HG02943 (cell line): ENCODE data around the gene TMPRSS2.

Experiments used
- ATAC-seq: cut with Tn5 transposase; IDR thresholded peaks from one replicate; pipeline ENCODE4 v1.9.1; 2021; ENCODE audit warnings: mild to moderate bottlenecking, low read depth, moderate library complexity; ENCODE audit not compliant: unreplicated experiment

TMPRSS2 gene

DNA sequence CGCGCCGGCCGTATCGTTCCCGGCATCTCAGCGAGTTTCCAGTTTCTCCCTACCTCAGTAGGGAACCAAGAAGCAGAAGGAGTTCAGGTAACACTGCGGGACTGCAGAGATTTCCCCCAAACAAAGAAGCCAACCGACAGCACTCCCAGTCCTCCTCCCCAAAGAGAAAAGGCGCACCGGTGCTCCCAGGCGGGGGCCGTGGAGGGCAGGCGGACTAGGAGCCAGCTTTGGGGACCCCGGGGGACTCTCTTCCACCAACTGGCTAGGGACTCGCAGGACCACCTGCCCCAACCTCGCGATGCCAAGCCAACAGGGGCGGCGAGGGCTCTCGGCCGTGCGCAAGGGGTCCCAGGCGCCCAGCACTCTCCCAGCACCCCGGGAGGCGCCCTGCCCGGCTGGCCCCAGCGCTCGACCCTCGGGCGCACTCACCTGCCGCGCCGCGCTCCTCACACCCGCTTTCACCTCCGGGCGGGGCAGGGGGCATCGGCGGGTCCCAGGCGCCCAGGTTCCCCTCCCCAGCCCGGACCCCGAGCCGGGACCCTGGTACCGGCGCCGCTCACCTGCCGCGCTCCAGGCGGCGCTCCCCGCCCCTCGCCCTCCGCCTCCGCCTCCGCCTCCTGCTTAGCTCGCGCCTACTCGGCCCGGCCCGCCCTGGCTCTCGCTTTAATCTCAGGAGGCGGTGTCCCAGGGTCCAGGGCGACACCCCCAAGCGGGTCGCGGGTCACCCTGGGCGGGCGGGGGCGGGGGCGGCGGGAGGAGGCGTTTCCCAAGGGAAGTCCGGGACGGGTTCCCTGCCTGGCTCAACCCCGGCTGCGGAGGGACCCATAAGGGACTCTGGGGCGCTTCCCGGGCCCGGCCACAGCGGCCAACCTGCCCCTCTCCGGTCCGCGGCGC is at the start of gene TMPRSS2:
TMPRSS2 (minus strand) TSS at position 638 of the 894 bp plus-strand sequence. CDS start 10,025 bp downstream, outside the sequence.
- no peak for ATAC-seq

DNA sequence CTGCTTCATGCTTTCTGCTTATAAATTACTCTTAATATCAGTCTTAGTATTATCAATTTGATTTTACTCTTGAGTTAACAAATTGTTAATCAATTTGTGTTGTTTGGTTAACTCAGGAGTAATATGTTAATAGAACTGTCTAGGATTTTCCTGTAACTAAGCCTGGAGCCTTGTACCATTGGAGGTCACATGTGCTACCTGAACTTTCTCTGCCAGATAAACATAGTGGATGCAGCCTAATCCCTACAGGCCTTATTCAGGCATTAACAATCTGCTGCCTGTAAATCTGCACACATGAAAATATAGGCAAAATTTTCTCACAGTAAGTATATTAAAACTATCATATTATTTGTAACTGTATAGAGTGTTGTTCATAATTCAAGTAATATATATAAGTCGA is 47.1 kb upstream of the TMPRSS2 start:
- no peak for ATAC-seq

DNA sequence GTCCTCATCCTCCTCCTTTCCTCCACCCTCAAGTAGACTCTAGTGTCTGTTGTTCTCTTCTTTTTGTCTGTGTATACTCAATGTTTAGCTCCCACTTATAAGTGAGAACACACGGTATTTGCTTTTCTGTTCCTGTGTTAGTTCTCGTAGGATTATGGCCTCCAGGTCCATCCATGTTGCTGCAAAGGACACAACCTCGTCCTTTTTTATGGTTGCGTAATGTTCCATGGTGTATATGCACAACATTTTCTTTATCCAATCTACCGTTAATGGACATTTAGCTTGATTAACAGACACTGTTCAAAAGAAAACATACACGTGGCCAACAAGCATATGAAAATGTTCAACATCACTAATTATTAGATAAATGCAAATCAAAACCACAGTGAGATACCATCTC is 44.3 kb upstream of the TMPRSS2 start:
- ATAC-seq: no peak

DNA sequence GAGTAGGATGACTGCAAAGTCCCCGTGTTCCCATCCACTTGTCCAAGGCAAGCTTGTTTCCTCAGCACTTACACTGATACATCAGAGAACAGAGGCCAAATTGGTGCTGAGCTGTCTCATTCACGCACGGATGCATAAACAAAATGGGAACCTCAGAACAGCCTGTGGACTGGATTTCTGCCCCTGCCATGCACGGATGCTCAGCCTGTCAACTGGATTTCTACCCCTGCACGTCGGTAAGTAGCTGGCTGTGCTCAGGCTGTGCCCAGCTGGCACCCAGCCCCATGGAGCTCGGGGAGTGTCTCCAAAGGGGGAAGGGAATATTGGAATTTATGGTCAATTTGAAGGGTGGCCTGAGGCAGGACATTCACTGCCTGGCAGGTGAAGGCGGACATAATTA is 40.8 kb upstream of the TMPRSS2 start:
- ATAC-seq: no peak

DNA sequence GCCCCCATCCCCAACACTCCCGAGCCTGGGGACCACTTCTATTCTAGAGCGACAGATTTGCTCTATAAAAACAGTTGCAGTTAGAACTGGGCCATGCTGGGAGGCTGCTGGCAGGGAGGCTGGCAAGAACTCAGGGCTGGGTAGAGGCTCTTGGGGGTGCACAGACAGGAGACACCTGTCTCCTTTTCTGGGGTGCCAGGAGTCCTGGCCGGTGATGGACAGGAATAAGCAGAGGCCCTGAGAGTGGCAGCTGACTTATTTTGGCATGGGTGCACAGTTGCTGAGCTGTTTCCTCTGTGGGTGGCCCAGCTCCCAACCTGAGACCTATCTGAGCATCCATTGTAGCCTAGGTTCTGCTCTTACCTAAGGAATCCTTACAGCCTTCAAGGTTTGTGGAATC is 39.2 kb upstream of the TMPRSS2 start:
- ATAC-seq: no peak

DNA sequence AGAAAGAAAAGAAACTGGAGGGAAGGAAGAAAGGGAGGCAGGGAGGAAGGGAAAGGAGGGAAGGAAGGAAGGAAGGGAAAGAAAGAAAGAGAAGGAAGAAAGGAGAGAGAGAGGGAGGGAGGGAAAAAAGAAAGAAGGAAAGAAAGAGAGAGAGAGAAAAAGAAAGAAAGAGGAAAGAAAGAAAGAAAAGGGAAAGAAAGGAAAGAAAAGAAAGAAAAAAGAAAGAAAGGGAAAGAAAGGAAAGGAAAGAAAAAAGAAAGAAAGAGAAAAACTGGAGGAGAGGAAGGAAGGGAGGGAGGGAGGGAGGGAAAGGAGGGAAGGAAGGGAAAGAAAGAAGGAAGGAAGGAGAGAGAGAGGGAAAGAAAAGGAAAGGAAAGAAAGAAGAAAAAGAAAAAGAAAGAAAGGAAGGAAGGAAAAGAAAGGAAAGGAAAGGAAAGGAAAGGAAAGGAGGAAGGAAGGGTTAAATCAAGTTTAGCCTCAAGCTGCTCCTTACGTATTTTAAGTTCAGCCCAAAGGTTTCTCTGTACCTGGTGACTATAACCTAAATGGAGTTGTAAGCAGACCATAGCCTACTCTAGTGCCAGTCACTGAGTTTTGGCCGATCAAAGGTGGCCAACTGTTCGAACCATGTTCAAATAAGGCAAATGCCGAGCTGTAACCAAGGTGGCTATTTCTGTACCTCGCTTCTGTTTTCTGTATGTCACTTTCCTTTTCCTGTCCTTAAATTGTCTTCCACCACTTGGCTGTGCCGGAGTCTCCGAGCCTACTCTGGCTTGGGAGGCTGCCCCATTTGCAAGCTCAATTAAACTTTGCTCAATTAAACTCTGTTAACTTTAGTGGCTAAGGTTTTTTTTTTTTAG is 37.8 kb upstream of the TMPRSS2 start:
- no peak for ATAC-seq

DNA sequence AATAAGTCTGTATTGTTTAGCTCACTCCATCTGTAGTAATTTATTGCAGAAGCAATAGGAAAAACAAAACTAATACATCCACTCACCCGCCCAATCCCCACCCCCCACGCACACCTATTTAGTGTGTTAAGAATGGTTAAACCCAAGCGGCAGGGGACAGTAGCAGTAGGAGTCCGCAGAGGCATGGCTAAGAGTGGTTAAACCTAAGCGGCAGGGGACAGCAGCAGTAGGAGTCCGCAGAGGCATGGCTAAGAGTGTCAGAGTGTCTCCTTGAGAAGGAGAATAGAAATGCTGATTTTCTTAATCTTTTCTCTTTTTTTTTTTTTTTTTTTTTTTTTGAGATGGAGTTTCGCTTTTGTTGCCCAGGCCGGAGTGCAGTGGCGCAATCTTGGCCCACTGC is 34.8 kb upstream of the TMPRSS2 start:
- ATAC-seq: no peak

DNA sequence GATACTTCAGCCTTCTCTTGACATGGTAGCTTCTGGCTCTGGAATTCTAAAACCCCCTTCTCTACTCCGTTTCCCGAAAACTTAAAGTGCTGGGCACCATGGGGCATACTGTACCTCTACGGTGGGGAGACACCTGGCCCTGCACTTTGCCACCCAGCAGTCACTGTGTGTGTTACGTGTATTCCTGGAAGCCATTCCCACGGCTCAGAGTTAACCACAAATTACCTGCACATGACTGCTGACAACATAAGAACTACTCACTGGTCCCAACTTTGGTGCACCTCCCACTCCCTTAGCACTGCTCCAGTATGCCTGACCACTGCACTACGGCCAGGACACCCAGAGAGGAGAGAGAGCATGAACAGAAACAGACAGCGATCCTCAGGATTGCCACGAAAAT is 29.4 kb upstream of the TMPRSS2 start:
- ATAC-seq: no peak

DNA sequence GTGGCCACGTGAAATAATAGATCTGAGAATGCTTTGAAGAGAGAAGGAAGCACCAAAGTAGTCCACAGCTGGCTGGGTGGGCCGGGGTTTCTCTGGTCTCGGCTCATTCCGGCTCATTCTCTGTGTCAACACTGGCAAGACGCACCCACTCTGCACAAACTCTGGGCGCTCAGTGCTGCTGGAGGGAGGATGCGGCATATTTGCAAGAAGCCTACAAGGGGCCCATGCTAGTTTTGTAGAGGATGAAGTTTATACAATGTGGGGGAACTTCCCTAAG is 28.8 kb upstream of the TMPRSS2 start:
- ATAC-seq: no peak

DNA sequence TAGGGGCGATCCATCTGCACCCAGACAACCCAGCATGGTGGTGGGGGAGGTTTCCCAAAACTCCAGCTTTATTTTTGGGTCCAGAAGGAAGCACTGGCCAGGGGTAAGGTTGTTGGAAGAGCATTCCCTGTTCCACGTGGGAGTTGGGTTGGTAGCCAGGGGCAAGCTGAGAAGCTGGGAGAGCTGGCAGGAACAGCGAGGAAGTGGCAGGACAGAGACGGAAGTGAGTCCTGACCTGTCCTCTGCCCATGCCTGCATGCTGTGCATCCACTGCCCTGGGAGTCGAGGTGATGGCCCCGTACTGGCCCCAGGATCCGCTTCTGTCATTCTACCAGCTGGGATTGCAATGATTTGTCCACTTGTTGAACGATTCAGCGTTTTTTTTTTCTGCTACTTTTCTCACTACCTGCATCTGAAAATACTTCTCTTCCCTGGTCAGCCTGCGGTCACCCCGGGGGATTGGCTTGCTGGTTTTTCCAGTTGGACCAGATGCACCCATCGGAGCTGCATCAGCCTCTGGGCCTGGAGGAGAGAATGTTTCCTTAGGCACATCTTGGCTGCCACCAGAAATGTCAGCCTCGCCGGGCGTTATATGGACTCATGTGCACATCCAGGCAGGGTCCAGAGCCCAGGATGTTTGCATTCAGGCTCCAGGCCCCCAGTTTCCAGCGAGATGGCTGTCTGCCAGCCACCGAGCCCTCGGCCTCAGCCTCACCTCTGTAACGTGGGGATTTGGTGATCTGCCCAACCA is 28.3 kb upstream of the TMPRSS2 start:
- no peak for ATAC-seq

DNA sequence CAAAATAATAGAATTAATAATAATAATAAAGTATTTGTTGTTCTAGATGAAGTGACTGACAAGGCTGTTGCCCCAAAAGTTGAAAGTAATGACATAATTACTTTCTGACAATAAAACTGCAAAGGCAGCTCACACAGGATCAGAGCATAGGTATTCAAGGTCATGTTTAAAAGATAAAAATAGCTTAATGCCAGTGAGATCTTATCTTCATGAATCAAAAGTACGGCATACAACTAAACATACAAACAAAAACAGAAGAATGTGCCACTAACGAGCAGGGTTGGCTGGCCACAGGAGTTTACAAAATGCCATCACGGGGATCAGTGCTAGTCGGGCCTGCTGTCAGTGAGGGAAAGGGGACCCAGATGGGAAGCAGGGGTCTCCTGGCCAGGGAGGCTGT is 22.4 kb upstream of the TMPRSS2 start:
- no peak for ATAC-seq

DNA sequence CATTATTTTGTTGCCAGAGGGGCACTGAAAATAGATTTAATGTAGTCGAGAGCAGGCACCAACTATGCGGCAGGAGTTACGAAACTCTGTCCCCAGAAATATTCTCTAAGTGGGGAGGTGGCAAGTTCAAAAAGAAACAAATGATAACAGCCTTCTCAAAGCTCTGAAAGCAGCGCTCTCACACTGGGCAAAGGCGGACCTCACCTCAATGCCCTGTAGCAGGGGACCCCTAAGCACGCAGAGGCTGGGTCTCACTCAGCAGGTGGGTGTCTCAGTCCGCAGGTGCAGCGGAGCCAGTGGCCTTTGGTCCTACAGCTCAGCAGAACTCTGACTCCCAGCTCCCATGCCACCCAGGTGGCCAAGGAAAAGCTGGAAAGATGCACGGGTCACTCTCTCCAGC is 21.8 kb upstream of the TMPRSS2 start:
- ATAC-seq: no peak

DNA sequence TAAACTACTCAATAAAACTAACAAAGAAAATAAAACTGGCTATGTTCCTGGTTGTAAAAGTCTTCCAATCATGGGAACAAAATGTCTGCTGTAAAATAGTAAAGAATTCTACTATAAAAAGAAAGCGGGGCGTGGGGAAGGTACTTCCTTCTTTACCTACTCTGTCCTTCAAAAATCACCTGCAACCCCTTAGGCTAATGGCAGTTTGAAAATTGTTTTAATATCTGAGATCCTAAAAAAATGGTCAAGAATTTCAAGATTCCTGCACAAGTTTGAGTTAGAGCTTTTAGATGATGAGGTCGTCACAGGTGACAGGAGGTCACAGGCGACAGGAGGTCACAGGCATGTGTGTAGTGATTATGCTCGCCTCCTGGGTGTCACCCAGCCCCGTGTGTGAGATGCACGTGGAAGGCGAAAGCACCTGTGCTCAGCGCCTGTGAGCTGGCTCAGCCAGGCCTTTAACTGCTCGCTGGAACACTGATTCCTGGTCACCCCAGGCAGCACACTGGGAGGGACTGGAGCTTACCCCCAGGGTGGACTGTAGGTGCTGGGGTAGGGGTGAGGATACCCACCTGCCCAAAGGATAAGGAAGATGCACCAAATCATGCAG is 18.6 kb upstream of the TMPRSS2 start:
- no peak for ATAC-seq

DNA sequence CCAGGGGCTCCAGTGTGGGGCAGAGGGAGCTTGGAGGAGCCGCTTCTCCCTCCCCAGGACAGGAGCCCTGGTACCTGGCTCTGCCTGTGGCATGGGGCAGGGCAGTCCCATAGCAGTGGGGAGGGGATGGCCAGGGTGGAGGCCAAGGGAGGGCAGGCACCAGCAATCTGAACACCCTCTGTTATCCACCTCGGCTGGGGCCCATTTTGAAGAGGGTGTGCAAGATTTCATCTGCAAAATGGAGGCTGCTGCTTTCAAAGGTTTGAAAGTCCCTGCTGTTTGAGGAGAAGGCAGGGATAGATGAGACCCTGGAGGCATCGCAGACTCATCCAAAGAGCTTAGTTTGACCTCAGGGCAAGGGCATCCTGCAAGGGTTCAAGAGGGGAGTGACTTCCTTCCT is 15.2 kb upstream of the TMPRSS2 start:
- ATAC-seq: no peak

DNA sequence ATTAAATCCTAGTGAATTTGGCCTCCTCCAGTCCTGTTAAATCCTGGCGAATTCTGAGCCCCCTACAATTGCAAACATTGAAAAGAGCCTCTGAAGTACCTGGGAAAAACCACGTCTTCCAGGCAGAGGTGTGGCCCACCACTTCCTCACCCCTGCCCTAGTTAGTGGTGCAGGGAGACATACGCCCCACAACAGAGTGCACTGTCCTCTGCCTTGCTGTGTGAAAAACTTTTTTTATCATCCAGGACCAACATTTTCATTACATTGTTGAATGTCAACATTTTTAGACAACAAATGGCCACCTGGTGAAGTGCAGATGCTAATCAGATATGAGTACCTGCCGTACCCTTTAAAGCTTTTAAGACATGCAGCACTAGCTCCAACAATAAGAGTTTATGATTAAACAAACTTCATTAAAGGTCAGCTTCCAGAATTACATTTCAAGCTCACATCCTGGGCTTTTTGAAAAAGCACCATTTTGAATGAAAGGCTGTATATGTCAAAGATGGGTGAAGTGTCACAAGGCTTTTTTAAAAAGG is 13.6 kb upstream of the TMPRSS2 start:
- no peak for ATAC-seq

DNA sequence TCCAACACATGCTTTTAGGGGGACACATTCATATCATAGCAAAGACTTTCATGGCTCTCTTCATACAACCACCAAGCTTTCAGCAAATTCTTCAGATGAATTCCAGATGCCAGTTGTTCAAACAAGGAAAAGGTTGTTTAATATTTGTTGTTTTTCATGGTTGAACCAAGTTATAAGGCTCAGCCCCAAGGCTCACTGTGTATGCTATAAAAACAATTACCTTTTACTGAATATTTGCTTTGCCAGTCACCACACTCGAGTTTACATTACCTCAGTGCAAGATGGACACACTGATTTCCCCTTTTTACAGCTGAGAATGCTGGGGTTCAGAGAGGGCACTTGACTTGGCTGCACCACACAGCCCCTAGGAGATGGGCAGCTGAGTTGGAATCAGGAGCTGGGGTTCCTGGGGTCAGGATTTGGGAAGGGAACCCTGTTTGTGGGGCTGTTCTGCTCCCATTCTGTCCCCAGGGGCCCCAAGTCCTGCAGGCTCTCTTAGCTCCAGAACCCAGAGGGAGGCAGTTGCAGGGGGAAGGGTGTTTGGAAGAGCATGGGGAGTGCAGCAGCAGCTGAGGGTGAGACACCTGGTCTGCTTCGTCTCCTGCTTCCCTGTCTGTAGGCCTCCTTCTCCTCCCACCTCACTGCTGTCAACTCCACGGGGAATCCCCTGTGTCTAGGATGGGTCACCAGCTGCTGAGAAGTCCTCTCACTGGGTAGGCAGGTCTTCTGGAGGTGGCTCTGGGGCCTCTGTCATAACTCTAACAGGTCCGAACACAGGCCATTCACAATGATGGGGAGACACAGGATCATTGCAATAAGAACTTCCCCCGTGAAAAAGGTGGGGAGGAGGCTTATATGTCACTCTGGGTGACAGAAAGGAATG is 12.8 kb upstream of the TMPRSS2 start:
- no peak for ATAC-seq

DNA sequence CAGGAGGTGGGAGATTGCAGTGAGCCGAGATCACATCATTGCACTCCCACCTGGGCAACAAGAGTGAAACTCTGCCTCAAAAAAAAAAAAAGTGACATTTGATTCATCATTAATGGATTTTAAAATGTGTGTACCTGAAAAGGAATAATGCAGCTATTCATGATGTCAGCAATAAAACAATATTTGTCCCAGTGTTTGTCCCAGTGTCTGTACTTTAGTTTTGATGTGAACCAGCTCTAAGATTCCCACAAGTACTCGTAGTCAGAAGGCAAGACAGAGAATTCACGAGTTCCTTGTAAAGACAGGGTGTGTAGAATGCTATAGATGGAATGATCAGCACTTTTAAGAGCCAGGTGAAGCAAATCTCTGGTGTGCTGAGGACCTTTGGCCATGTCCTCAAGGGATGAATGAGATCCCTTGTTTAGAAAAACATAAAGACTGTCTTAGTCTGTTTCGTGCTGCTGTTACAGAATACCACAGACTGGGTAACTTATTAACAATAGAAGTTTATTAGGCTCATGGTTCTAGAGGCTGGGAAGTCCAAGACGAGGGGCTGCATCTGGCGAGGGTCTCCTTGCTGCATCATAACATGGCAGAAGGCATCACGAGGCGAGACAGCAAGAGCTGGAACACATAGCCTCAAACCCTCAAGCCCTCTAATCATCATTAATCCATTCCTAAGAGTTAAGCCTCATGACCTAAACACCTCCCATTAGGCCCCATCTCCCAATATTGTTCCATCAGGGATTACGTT is 12.0 kb upstream of the TMPRSS2 start:
- no peak for ATAC-seq

DNA sequence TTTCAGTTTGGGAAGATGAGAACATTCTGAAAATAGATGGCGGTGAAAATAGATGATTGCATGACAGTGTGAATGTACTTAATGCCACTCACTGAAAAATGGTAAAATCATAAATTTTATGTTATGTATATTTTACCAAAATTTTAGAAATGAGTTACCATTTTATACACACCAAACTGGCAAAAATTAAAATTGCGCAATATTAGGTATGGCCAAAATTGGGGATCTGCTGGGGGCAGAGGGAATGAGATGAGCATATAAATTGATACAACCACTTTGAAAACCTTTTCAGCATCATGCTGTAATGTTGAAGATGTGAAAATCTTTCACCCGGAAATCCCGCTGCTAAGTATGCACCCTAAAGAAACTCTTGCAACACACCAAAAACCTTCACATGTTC is 10.8 kb upstream of the TMPRSS2 start:
- no peak for ATAC-seq

DNA sequence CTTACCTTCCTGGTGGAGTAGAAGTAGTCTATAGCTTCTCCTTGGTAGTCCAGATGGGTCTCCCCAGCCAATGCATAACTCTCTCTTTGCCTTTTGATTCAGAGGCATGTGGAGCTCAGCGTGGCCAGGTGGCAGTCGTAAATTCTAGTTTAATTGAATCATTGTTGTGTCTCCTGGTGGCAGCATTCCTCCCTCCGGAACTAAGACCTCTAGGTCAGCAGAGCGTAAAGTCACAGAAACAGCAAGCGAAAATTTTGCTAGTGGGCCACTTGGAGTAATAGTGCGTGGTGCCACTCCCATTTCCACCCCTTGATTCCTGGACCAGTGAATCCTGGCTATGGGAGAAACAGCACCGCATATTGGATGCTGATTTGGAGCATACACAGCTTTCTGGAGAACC is 3.9 kb upstream of the TMPRSS2 start:
- no peak for ATAC-seq
